HCEC 1CT (cell line): ENCODE measurements around the gene RAB3C.
A peak's percentile ranks its signal among the peaks of the same experiment; 100 is the strongest.

Source experiments
- DNase-seq: peaks from one replicate; pipeline ENCODE4 v3.0.0-alpha.2; 2017

RAB3C gene

GRCh38 chr5:58891086-58891970 lies 308.5 kb downstream of the RAB3C start:
- DNase-seq = peak; percentile 66

- DNase-seq = no peak
Measured at GRCh38 chr5:58891971-58892343, 309.1 kb downstream of the RAB3C start.

GRCh38 chr5:58893551-58893950 lies 310.7 kb downstream of the RAB3C start:
- DNase-seq = no peak

GRCh38 chr5:58898006-58898405 lies 315.1 kb downstream of the RAB3C start:
- DNase-seq = no peak

- no peak for DNase-seq
Measured at GRCh38 chr5:58898538-58898937, 315.7 kb downstream of the RAB3C start.

- no peak for DNase-seq
Measured at GRCh38 chr5:58901271-58901670, 318.4 kb downstream of the RAB3C start.

GRCh38 chr5:58902305-58902704 lies 319.4 kb downstream of the RAB3C start:
- DNase-seq = no peak

- no peak for DNase-seq
Measured at GRCh38 chr5:58902765-58903164, 319.9 kb downstream of the RAB3C start.

GRCh38 chr5:58904737-58905136 lies 321.9 kb downstream of the RAB3C start:
- no peak for DNase-seq

GRCh38 chr5:58905944-58906343 lies 323.1 kb downstream of the RAB3C start:
- DNase-seq = no peak
